IPS DF 6.9 (cell line): ENCODE results near the gene CLCA1.

Experiments used
- DNase-seq: peaks from one replicate; pipeline ENCODE4 v3.0.0-alpha.2; 2013; ENCODE audit warnings: low read depth, low spot score
- H3K27ac ChIP-seq: one replicate; pipeline ENCODE4 v1.5.1; 2013; ENCODE audit warnings: low read length, control low read depth
- H3K27me3 ChIP-seq: 2 replicates; pipeline ENCODE4 v1.6.1; 2013; ENCODE audit warnings: mild to moderate bottlenecking, low read length; ENCODE audit not compliant: control insufficient read depth, insufficient read depth
- H3K36me3 ChIP-seq: 2 replicates; pipeline ENCODE4 v1.6.1; 2013; ENCODE audit warnings: low read length; ENCODE audit not compliant: control insufficient read depth, insufficient read depth
- H3K4me1 ChIP-seq: 2 replicates; pipeline ENCODE4 v1.6.1; 2013; ENCODE audit warnings: low read length; ENCODE audit not compliant: control insufficient read depth, insufficient read depth
- H3K4me3 ChIP-seq: 2 replicates; pipeline ENCODE4 v1.5.1; 2013; ENCODE audit warnings: mild to moderate bottlenecking, low read length
- H3K9me3 ChIP-seq: 2 replicates; pipeline ENCODE4 v1.6.1; 2013; ENCODE audit warnings: low read length, inconsistent platforms; ENCODE audit not compliant: control insufficient read depth, insufficient read depth
- WGBS: extraction: QIAGEN DNeasy Blood & Tissue Kit; methylation state at CpG from one replicate; pipeline ENCODE4 v1.1.7; 2013; ENCODE audit warnings: mixed read lengths, missing lambda C conversion rate; ENCODE audit not compliant: insufficient read length, insufficient coverage; 5-methylcytosine and 5-hydroxymethylcytosine counted together

Gene CLCA1

GRCh38 chr1:86436041-86436440 lies 32.7 kb upstream of the CLCA1 start:
- WGBS: no CpG with 5 or more reads among the region's 2 CpGs
- Histone ChIP-seq H3K4me3 (no peak overlapping the region), H3K27me3 (no peaks in the 10 kb centered on the region), H3K36me3 (no peaks in the 10 kb centered on the region), H3K27ac (no peak overlapping the region), H3K4me1 (no peaks in the 10 kb centered on the region), H3K9me3 (no peaks in the 10 kb centered on the region)
- no peak for DNase-seq

GRCh38 chr1:86441581-86441980 lies 27.1 kb upstream of the CLCA1 start:
- H3K4me3 ChIP-seq: no peak overlapping the region
- H3K36me3 ChIP-seq: no peaks in the 10 kb centered on the region
- H3K4me1 ChIP-seq: no peaks in the 10 kb centered on the region
- DNase-seq: no peak
- H3K9me3 ChIP-seq: no peaks in the 10 kb centered on the region
- no peaks in the 10 kb centered on the region for H3K27me3 ChIP-seq
- no CpG with 5 or more reads among the region's 2 CpGs for WGBS
- H3K27ac ChIP-seq: no peak overlapping the region

- Histone ChIP-seq H3K4me1 (no peaks in the 10 kb centered on the region), H3K36me3 (no peaks in the 10 kb centered on the region), H3K27me3 (no peaks in the 10 kb centered on the region), H3K9me3 (no peaks in the 10 kb centered on the region), H3K4me3 (no peak overlapping the region), H3K27ac (no peak overlapping the region)
- no peak for DNase-seq
- no CpG with 5 or more reads among the region's 1 CpG for WGBS
Measured at GRCh38 chr1:86441997-86442396, 26.7 kb upstream of the CLCA1 start.

GRCh38 chr1:86445919-86446318 lies 22.8 kb upstream of the CLCA1 start:
- Histone ChIP-seq H3K4me1 (no peaks in the 10 kb centered on the region), H3K27ac (no peak overlapping the region), H3K36me3 (no peaks in the 10 kb centered on the region), H3K9me3 (no peaks in the 10 kb centered on the region), H3K27me3 (no peaks in the 10 kb centered on the region), H3K4me3 (no peak overlapping the region)
- no CpG with 5 or more reads among the region's 1 CpG for WGBS
- DNase-seq: no peak

GRCh38 chr1:86447198-86447790 lies 21.4 kb upstream of the CLCA1 start:
- Histone ChIP-seq H3K4me3 (no peak overlapping the region), H3K36me3 (no peaks in the 10 kb centered on the region), H3K9me3 (no peaks in the 10 kb centered on the region), H3K4me1 (no peaks in the 10 kb centered on the region), H3K27ac (no peak overlapping the region), H3K27me3 (no peaks in the 10 kb centered on the region)
- no peak for DNase-seq
- WGBS: no CpG with 5 or more reads among the region's 4 CpGs

GRCh38 chr1:86448670-86449069 lies 20.1 kb upstream of the CLCA1 start:
- Histone ChIP-seq H3K4me3 (no peak overlapping the region), H3K9me3 (no peaks in the 10 kb centered on the region), H3K27me3 (no peaks in the 10 kb centered on the region), H3K27ac (no peak overlapping the region), H3K36me3 (no peaks in the 10 kb centered on the region), H3K4me1 (no peaks in the 10 kb centered on the region)
- WGBS: no CpG with 5 or more reads among the region's 1 CpG
- no peak for DNase-seq

GRCh38 chr1:86449103-86449502 lies 19.6 kb upstream of the CLCA1 start:
- no CpG with 5 or more reads among the region's 1 CpG for WGBS
- no peaks in the 10 kb centered on the region for H3K4me1 ChIP-seq
- DNase-seq: no peak
- H3K36me3 ChIP-seq: no peaks in the 10 kb centered on the region
- no peaks in the 10 kb centered on the region for H3K9me3 ChIP-seq
- H3K27me3 ChIP-seq: no peaks in the 10 kb centered on the region
- no peak overlapping the region for H3K4me3 ChIP-seq
- no peak overlapping the region for H3K27ac ChIP-seq

GRCh38 chr1:86450847-86451246 lies 17.9 kb upstream of the CLCA1 start:
- no peak for DNase-seq
- Histone ChIP-seq H3K4me1 (no peaks in the 10 kb centered on the region), H3K27ac (no peak overlapping the region), H3K4me3 (no peak overlapping the region), H3K27me3 (no peaks in the 10 kb centered on the region), H3K9me3 (no peaks in the 10 kb centered on the region), H3K36me3 (no peaks in the 10 kb centered on the region)
- no CpG with 5 or more reads among the region's 3 CpGs for WGBS

- H3K27me3 ChIP-seq: no peaks in the 10 kb centered on the region
- H3K36me3 ChIP-seq: no peaks in the 10 kb centered on the region
- WGBS: no CpG with 5 or more reads among the region's 3 CpGs
- H3K9me3 ChIP-seq: no peaks in the 10 kb centered on the region
- no peak overlapping the region for H3K27ac ChIP-seq
- H3K4me3 ChIP-seq: no peak overlapping the region
- no peaks in the 10 kb centered on the region for H3K4me1 ChIP-seq
- DNase-seq: no peak
Measured at GRCh38 chr1:86453664-86454063, 15.1 kb upstream of the CLCA1 start.

- no peak overlapping the region for H3K4me3 ChIP-seq
- no peak overlapping the region for H3K27ac ChIP-seq
- no peaks in the 10 kb centered on the region for H3K27me3 ChIP-seq
- no peaks in the 10 kb centered on the region for H3K36me3 ChIP-seq
- WGBS: no CpG with 5 or more reads among the region's 5 CpGs
- DNase-seq: no peak
- H3K4me1 ChIP-seq: no peaks in the 10 kb centered on the region
- H3K9me3 ChIP-seq: no peaks in the 10 kb centered on the region
Measured at GRCh38 chr1:86455073-86455472, 13.7 kb upstream of the CLCA1 start.

- no peaks in the 10 kb centered on the region for H3K9me3 ChIP-seq
- WGBS: no CpG with 5 or more reads among the region's 1 CpG
- no peaks in the 10 kb centered on the region for H3K4me1 ChIP-seq
- no peak overlapping the region for H3K4me3 ChIP-seq
- no peaks in the 10 kb centered on the region for H3K27me3 ChIP-seq
- H3K36me3 ChIP-seq: no peaks in the 10 kb centered on the region
- DNase-seq: no peak
- no peak overlapping the region for H3K27ac ChIP-seq
Measured at GRCh38 chr1:86460998-86461397, 7.7 kb upstream of the CLCA1 start.
